Activated CD4-positive, alpha-beta T cell treated with anti-CD3 and anti-CD28 coated beads, Interleukin-2, Interleukin-6, amounts not matched to agents 100 ng/mL and 50 ng/mL, durations not matched to agents 16 hours and 8 hours (primary cell): Measurements from ENCODE around the gene GAGE12F.
A peak's percentile ranks its signal among the peaks of the same experiment; 100 is the strongest.
"Not testable (repeated sequence)": the region's sequence is repeated elsewhere in the genome, so short reads cannot be mapped to it uniquely, and the experiment has no call there.

ENCODE experiments used
- DNase-seq: peaks from one replicate; pipeline ENCODE4 v3.0.0-alpha.2; 2020

Gene GAGE12F

GRCh38 chrX:49560542-49560941, at the start of gene GAGE12F:
TSS of gene GAGE12F (plus strand) at chrX:49560842. CDS start at chrX:49561997, 1,155 bp downstream.
- DNase-seq = not testable (repeated sequence)

GRCh38 chrX:49531877-49532276, 28.8 kb upstream of the GAGE12F start, which contains the start of gene GAGE12C:
TSS of gene GAGE12C (plus strand) at chrX:49532177. CDS start at chrX:49533332, 1,155 bp downstream.
- not testable (repeated sequence) for DNase-seq

- DNase-seq = not testable (repeated sequence)
Observed at GRCh38 chrX:49541433-49541832, 19.2 kb upstream of the GAGE12F start, which contains the start of gene GAGE12D. TSS of gene GAGE12D (plus strand) at chrX:49541733. CDS start at chrX:49542888, 1,155 bp downstream.

- DNase-seq = not testable (repeated sequence)
Observed at GRCh38 chrX:49550989-49551388, 9.7 kb upstream of the GAGE12F start, which contains the start of gene GAGE12E. TSS of gene GAGE12E (plus strand) at chrX:49551289. CDS start at chrX:49552444, 1,155 bp downstream.

GRCh38 chrX:49568728-49569127, 8.1 kb downstream of the GAGE12F start:
- not testable (repeated sequence) for DNase-seq

- not testable (repeated sequence) for DNase-seq
Observed at GRCh38 chrX:49569152-49569551, 8.5 kb downstream of the GAGE12F start.

- not testable (repeated sequence) for DNase-seq
Observed at GRCh38 chrX:49570100-49570499, 9.5 kb downstream of the GAGE12F start, which contains the start of gene GAGE12G. TSS of gene GAGE12G (plus strand) at chrX:49570400. CDS start at chrX:49571555, 1,155 bp downstream.

- DNase-seq = not testable (repeated sequence)
Observed at GRCh38 chrX:49579649-49580048, 19.0 kb downstream of the GAGE12F start, which contains the start of gene GAGE12H. TSS of gene GAGE12H (plus strand) at chrX:49579949. CDS start at chrX:49581104, 1,155 bp downstream.

- not testable (repeated sequence) for DNase-seq
Observed at GRCh38 chrX:49589196-49589595, 28.6 kb downstream of the GAGE12F start, which contains the start of gene GAGE2A. TSS of gene GAGE2A (plus strand) at chrX:49589496. CDS start at chrX:49590651, 1,155 bp downstream.

- peak; percentile 15 for DNase-seq
Observed at GRCh38 chrX:49589769-49590478, 29.3 kb downstream of the GAGE12F start.

- DNase-seq = not testable (repeated sequence)
Observed at GRCh38 chrX:49590488-49590887, 29.8 kb downstream of the GAGE12F start.

- DNase-seq = not testable (repeated sequence)
Observed at GRCh38 chrX:49598720-49599119, 38.1 kb downstream of the GAGE12F start, which contains the start of gene GAGE1. TSS of gene GAGE1 (plus strand) at chrX:49599020. CDS start at chrX:49600175, 1,155 bp downstream.

- DNase-seq = no peak
Observed at GRCh38 chrX:49610718-49611310, 50.2 kb downstream of the GAGE12F start.
